Endodermal cell (in vitro differentiated cells): ENCODE results near the gene MYH1. TPM values are rescaled to one million over a fixed set of nuclear protein-coding genes. Genes with fewer than 3 reads are reported as not detected.

ENCODE experiments used
- DNase-seq: peaks from one replicate; pipeline ENCODE4 v3.0.0-alpha.2; 2017
- H3K27ac ChIP-seq: 2 replicates; pipeline ENCODE4 v1.5.1; 2013; ENCODE audit warnings: mild to moderate bottlenecking, low read depth, low read length, moderate library complexity
- H3K27me3 ChIP-seq: 2 replicates; pipeline ENCODE4 v1.6.1; 2013; ENCODE audit warnings: mild to moderate bottlenecking, low read length, moderate library complexity; ENCODE audit not compliant: insufficient read depth, control insufficient read depth, poor library complexity, severe bottlenecking
- H3K36me3 ChIP-seq: 2 replicates; pipeline ENCODE4 v1.7.0; 2013; ENCODE audit warnings: mild to moderate bottlenecking, low read length, moderate library complexity; ENCODE audit not compliant: control insufficient read depth, insufficient read depth
- H3K4me1 ChIP-seq: one replicate; pipeline ENCODE4 v1.7.0; 2013; ENCODE audit warnings: low read length; ENCODE audit not compliant: control insufficient read depth, insufficient read depth
- H3K4me3 ChIP-seq: 2 replicates; pipeline ENCODE4 v1.5.1; 2013; ENCODE audit warnings: mild to moderate bottlenecking, low read length, moderate library complexity
- H3K9ac ChIP-seq: 2 replicates; pipeline ENCODE4 v1.6.1; 2013; ENCODE audit warnings: mild to moderate bottlenecking, low read length, moderate library complexity; ENCODE audit not compliant: poor library complexity, severe bottlenecking; ENCODE audit errors: extremely low read depth
- H3K9me3 ChIP-seq: 2 replicates; pipeline ENCODE4 v1.6.1; 2013; ENCODE audit warnings: mild to moderate bottlenecking, low read length, moderate library complexity; ENCODE audit not compliant: control insufficient read depth
- H3K27ac Mint-ChIP-seq: 2 replicates; pipeline ENCODE4 v1.8.0; 2020; ENCODE audit warnings: mixed read lengths
- H3K27me3 Mint-ChIP-seq: 2 replicates; pipeline ENCODE4 v1.8.0; 2021; ENCODE audit warnings: mild to moderate bottlenecking, mixed read lengths; ENCODE audit not compliant: insufficient read depth
- H3K36me3 Mint-ChIP-seq: 2 replicates; pipeline ENCODE4 v1.8.0; 2020; ENCODE audit warnings: low read depth, mixed read lengths
- H3K4me1 Mint-ChIP-seq: 2 replicates; pipeline ENCODE4 v1.8.0; 2020; ENCODE audit warnings: mixed read lengths
- H3K4me3 Mint-ChIP-seq: 2 replicates; pipeline ENCODE4 v1.8.0; 2020; ENCODE audit warnings: mild to moderate bottlenecking, moderate library complexity, mixed read lengths
- H3K9me3 Mint-ChIP-seq: 2 replicates; pipeline ENCODE4 v1.8.0; 2020; ENCODE audit warnings: mild to moderate bottlenecking, mixed read lengths
- CTCF ChIP-seq: fragments of 200-600 bp; sonication (generic); conservative IDR thresholded peaks from 2 replicates; pipeline ENCODE4 v1.5.0; 2021; ENCODE audit warnings: antibody characterized with exemption, mild to moderate bottlenecking
- WGBS, 2 experiments: methylation state at CpG; one replicate each; pipeline versions ENCODE4 v1.1.5 to v1.1.7; 2013; ENCODE audit warnings: missing lambda C conversion rate in 2 of 2, mixed read lengths in 1 of 2; ENCODE audit not compliant: insufficient coverage in 1 of 2, insufficient read length in 1 of 2; 5-methylcytosine and 5-hydroxymethylcytosine counted together
- total RNA-seq, 2 donors: library from RNA; stranded (reverse); fragmentation: NEBNext Ultra II Directional in 1 of 2; extraction: Animal tissue kit (Norgen Biotek cat#: 25700) in 1 of 2; gene quantifications; 2 replicates in 1 of 2; 3 replicates in 1 of 2; pipeline ENCODE4 v1.2.1, GENCODE V29; 2021

Gene MYH1
- total RNA-seq, 2 donors from 2014 or later: not detected

DNA sequence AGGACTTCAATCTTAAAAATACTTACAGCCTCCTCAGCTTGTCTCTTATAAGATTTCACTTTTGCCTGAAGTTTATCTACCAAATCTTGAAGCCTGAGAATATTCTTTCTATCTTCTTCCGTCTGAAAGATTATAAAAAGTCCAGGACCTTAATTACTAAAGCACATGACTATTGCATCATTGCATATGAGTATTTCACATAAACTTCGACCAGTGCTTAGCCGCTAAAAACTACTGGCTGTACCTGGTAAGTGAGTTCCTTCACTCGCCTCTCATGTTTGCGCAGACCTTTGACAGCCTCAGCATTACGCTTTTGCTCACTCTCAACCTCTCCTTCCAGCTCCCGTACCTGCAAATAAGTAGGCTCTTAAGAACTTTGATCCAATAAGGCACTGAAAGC is 4.7 kb upstream of the MYH1 start:
- no peaks in the 10 kb centered on the region for H3K27me3 Mint-ChIP-seq
- Histone ChIP-seq H3K9me3 (no peaks in the 10 kb centered on the region), H3K4me3 (no peak overlapping the region), H3K27ac (no peak overlapping the region), H3K4me1 (no peaks in the 10 kb centered on the region), H3K36me3 (no peaks in the 10 kb centered on the region), H3K27me3 (no peaks in the 10 kb centered on the region), H3K9ac (no peak overlapping the region)
- DNase-seq: no peak
- no peak overlapping the region for H3K27ac Mint-ChIP-seq
- H3K36me3 Mint-ChIP-seq: no peaks in the 10 kb centered on the region
- peaks cover 7% of the 10 kb centered on the region for H3K4me1 Mint-ChIP-seq
- WGBS, 2 experiments: 90 to 100% methylated on average over 7 of the region's 7 CpGs
- no peak overlapping the region for H3K4me3 Mint-ChIP-seq
- TF ChIP-seq CTCF: no peak
- H3K9me3 Mint-ChIP-seq: no peaks in the 10 kb centered on the region

- H3K4me1 Mint-ChIP-seq: peaks cover 7% of the 10 kb centered on the region
- no peaks in the 10 kb centered on the region for H3K4me1 ChIP-seq
- H3K27ac Mint-ChIP-seq: no peak overlapping the region
- H3K4me3 ChIP-seq: no peak overlapping the region
- DNase-seq: no peak
- H3K27me3 Mint-ChIP-seq: no peaks in the 10 kb centered on the region
- no peaks in the 10 kb centered on the region for H3K36me3 Mint-ChIP-seq
- TF ChIP-seq CTCF: no peak
- no peaks in the 10 kb centered on the region for H3K27me3 ChIP-seq
- no peaks in the 10 kb centered on the region for H3K36me3 ChIP-seq
- no peaks in the 10 kb centered on the region for H3K9me3 Mint-ChIP-seq
- H3K27ac ChIP-seq: no peak overlapping the region
- no peaks in the 10 kb centered on the region for H3K9me3 ChIP-seq
- no peak overlapping the region for H3K4me3 Mint-ChIP-seq
- no peak overlapping the region for H3K9ac ChIP-seq
Measured at GRCh38 chr17:10521949-10522348, 3.6 kb upstream of the MYH1 start.

DNA sequence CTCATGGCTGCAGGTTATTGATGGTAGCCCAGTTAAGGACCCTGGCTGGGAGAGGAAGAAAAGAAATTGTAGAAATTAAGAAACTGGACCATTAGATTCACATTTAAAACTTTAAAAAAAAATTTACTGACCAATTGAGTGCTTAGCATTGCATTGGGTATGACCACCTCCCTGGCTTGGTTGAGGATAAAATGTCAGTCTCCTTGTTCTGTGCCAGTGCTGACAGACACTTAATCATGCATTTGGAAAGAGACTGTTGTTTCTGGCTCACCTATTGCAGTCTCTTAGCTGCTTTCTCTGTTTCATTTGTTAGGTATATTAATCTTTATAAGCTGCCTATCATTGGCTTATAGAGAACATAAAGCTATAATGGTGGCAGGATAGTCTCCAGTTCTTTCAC is 1.7 kb downstream of the MYH1 start:
- no peak for DNase-seq
- Histone ChIP-seq H3K36me3 (no peaks in the 10 kb centered on the region), H3K4me3 (no peak overlapping the region), H3K27ac (no peak overlapping the region), H3K4me1 (no peaks in the 10 kb centered on the region), H3K9me3 (no peaks in the 10 kb centered on the region), H3K27me3 (no peaks in the 10 kb centered on the region), H3K9ac (no peak overlapping the region)
- no peaks in the 10 kb centered on the region for H3K36me3 Mint-ChIP-seq
- H3K4me3 Mint-ChIP-seq: no peak overlapping the region
- no peaks in the 10 kb centered on the region for H3K27me3 Mint-ChIP-seq
- no peak for TF ChIP-seq CTCF
- no peaks in the 10 kb centered on the region for H3K4me1 Mint-ChIP-seq
- no peaks in the 10 kb centered on the region for H3K9me3 Mint-ChIP-seq
- no peak overlapping the region for H3K27ac Mint-ChIP-seq
